OCI-M2 (cell line): ENCODE results near the gene BOK.

Experiments used
- DNase-seq: peaks from one replicate; lab custom pipeline; 2025; ENCODE audit not compliant: unreplicated experiment; lab: John Stamatoyannopoulos, UW

BOK gene

DNA sequence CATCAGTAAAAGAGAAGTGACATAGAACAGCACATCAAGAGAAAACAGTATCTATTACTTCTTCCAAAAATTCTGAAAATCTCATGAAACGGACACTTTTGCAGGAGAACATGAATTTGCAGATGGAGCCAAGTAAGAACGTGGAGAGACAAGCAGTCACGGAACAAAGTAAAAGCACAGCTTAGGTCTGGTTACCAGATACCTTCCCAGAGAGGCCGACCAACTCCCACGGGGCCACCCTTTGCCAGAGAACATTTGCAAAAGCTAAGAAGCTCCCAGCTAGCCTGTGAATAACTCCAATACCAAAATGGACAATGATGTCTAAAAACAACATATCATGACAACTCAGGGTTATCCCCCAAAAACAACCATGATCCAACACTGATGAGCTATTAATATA, 39.5 kb downstream of the BOK start:
- DNase-seq, result no peak

DNA sequence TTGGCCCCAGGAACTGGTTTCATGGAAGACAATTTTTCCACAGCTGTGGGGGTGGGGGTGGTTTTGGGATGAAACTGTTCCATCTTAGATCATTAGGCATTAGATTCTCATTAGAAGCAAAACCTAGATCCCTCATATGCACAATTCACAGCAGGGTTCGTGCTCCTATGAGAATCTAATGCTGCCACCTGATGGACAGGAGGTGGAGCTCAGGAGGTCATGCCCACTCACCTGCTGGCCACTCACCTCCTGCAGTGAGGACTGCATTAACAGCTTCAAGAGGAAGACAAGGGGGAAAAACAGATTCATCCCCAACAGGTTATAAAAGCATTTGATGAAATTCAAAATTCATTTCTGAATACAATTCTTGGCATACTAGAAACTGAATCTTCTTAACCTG, 39.9 kb downstream of the BOK start:
- no peak for DNase-seq

DNA sequence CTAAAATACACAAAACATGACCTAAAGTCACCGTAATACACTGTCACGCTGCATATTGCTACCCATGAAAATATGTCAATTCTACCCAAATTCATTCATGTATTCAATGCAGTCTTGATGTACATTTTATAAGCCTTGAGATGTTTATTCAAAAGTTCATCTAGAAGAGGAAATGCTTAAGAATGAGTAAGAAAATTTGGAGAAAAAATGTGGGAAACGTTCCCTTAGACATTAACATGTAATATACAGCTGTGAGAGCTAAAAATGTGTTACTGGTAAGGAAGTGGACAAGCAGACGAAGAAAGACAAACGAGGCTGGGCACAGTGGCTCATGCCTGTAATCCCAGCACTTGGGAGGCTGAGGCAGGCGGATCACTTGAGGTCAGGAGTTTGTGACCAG, 41.1 kb downstream of the BOK start:
- DNase-seq, result no peak

DNA sequence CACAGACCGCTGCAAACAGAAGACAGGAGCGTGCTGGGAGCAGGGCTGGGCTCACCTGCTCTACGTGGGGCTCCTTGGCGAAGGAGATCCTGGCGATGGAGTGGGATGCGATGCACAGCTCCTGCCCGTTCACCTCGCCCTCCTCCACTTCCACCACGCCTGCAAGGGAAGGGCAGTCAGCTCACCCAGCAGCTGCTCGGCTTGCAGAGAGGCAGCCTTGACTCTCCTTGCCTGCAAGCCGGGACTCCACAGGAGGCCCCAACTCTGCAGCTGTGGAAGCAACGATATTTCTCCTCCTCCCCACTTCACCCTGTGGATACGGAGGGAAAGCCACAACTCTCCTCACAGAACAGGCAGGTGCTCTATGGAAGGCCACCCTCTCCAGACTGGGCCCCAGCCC, 43.3 kb downstream of the BOK start:
- DNase-seq, result no peak

DNA sequence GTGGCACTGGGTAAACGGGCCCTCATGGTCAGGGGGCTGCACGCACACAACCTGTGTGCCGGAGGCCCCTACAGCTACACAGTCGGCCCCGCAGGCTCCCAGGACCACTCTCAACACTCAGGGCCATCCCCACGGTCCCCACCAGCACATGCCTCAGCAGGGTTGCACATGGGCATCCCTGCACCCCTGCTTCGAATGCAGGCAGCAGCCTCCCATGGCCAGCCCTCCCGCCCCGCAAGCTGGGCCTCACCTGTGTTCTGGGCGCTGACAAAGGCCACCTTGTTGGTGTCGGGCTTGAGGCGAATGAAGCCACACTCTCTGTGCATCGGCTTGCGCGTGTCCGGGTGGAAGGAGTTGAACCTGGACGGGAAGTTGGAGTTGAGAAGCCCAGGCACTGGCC, 44.2 kb downstream of the BOK start:
- no peak for DNase-seq

DNA sequence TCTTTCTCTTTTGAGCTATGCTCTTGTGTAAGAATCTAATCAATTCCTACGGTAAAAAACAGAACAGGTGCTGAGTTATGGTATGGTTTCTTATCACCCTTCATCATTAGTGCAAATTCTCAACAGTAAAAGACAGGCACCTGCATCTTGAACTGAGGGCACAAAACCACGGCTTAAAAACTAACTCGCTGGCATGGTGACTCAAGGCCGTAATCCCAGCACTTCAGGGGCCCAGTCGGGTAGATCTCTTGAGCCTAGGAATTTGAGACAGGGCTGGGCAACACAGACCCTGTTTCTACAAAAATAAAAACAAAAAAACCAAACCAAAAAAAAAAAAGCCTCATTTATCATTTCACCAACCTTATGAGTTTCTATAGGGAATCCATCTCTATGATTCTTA, 45.1 kb downstream of the BOK start:
- DNase-seq, result no peak

DNA sequence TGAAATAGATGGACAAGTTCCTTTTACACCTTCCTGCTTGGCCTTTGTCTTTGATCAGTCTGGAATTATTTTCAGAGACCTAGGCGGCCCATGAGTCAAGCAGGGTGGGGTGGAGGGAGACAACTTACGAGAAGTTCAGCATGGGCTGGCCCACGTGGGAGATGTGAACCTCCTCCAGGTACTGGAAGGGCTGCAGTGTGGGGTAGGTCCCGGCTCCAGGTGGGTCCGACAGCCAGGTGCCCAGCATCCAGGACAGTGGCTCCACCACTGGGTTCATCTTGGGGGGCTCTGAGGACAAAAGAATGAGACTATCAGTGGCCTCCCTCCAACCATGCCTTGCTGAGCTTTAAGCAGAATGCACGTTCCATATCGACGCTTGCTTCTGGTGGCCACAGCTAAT, 47.6 kb downstream of the BOK start:
- DNase-seq, result no peak

DNA sequence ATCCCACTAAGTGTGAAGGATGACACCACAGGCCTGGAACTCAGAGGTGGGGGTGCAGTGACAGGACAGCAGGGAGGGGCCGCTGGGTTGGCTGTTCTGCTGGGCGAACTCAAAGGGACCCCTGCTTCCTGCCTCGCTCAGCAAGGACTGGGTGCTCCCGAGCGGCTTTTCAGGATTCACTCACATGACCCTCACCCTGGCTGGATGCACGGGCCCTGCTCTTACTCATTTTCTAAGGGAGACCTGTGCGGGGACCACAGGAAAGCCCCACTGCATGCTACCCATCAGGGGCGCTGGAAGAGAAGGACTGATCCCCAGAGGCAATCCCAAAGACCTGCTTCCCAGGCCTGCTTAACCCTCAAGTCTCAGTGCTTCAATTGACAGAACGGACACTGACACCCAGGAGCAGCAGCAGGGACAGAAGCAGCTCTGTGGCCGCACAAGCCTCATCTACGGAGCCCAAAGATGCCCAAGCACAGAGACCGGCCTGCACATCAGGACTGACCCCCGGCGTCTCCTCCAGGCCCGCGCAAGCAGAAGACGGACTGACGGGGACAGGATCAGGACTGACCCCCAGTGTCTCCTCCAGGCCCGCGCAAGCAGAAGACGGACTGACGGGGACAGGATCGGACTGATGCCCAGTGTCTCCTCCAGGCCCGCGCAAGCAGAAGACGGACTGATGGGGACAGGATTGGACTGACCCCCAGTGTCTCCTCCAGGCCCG, 48.8 kb downstream of the BOK start:
- DNase-seq, result no peak

DNA sequence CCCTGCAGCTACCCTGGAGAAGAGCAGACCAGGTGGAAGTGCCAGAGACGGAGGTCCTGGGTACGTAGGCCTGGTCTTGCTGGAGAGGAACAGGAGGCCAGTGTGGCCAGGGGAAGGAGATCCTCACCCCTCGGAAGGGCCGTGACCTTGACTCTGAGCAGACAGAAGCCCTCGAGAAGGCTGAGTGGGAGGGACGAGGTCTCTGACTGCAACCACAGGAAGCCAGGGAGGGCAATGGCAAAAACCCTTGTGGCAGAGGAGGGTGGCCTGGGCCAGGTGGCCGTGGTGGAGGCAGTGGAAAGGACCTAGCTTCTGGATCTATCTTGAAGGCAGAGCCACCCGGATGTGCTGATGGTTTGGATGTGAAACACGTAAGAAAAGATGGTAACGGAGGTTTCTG, 50.3 kb downstream of the BOK start:
- DNase-seq, result no peak

DNA sequence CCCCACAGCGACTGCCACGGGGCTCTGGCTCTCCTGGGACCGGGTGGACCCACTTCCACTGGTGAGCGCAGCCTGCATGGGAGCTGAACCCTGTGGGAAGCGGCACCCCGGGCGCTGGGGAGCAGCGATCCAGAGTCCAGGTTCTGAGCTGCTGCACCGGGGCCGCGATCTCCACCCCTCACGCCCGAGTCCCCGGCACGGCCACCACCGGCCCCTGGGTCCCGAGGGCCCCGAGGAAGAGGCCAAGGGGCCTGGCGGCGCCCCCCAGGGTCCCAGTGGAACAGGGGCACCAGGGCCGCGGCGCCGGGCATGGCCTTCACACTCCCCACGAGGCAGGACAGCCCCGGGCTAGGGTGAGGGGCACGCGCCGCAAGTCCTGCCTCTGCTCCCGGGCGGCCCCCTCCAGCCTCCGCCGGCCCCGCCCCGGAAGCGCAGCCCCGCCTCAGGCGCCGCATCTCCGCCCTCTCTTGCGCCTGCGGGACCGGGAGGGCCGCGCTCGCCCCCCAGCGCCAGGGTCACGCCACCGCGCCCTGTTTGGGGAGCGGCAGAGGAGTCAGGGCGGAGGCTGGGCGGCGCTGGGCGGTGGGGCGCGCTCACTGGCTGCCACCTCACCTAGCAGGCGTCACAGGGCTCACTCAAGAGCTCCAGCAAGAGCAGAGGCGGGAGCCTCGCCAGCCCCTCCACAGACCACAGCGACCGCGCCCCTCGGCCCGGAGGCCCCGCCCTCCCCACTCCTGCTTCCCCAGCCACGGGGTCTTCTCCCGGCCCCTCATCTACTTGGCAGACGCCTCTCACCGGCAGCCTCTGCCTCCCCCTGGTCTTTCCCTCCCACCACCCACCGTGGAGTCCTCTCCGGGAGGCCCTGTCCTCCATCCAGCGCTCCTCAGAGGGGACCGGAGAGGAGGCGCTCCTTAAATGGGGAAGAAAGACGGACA, 51.6 kb downstream of the BOK start:
- peak; percentile 46 for DNase-seq

DNA sequence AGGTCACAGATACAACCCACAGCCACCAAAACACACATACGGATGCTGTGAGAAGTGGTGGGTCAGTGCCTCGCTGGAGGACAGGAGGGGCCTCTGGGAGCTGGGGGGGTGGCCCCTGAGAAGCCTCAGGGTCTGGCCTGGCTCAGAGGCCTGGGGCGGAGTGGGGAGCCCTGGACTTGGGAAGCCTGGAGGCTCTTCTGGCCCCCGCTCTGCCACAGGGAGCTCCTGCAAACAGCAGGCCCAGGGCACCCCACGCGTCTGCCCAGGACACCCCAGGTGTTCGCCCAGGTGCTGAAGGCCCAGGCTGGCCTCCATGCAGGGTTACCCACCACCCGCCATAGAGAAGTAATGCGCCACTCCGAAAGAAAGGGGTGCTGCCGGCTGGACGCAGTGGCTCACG, 52.5 kb downstream of the BOK start:
- DNase-seq, result no peak

DNA sequence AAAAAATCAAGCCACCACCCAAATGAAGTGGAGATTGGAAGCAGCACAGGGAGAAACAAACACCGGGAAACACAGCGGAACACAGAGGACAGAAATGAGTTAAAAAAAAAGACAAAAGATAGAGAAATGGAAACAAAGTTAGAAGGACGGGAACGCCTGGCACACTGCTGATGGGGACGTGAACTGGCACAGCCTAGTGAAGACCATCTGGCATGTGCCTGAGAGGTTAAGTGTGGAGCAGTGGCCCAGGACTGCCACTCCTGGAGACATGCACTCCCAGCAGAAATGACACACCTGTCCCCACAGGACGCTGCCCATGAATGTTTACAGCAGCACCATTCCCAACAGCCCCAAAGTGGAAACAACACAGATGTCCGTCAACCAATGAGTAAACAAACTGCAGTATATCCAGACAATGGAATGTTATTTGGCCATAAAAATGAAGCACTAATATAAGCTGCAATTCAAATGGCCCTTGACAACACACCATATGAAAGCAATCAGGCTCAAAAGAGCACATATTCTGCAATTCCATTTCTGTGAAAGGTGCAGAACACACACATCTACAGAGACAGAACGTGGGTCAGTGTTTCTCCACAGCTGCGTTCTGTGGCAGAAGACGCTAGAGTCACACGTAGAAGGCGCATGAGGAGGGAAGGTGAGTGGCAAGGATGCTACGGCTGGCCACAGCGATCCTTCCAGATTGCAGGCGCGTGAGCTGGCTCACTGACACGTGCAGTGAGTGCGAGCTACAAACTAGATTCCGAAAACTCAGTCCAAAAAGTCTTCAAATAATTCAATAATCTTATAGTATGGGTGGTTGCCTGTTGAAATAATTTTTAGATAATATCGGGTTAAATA, 53.8 kb downstream of the BOK start:
- DNase-seq, result no peak

DNA sequence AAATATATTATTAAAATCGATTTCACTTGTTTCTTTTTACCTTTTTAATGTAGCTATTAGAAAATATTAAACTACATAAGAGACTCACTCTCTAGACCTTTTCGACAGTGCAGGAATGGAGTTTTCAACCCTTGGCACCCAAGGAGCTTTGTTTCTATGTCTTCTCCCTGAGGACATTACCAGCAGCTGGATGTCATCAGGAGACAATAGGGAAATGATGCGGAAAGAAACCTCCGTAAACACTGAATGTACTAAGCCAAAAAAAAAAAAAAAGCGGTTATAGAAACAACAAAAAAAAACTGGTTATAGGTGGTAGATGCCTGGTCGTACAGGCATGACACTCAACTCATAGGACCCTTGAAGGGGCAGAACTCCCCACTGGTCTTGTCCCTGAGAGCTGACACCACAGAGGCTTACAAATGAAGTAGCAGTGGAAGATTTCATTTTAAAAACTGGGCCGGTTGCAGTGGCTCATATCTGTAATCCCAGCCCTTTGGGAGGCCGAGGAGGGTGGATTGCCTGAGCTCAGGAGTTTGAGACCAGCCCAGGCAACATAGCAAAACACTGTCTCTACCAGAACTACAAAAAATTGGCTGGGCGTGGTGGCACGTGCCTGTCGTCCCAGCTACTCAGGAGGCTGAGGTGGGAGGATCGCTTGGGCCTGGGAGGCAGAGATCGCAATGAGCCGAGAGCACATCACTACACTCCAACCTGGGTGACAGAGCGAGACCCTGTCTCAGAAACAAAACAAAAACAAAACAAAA, 54.7 kb downstream of the BOK start:
- no peak for DNase-seq

DNA sequence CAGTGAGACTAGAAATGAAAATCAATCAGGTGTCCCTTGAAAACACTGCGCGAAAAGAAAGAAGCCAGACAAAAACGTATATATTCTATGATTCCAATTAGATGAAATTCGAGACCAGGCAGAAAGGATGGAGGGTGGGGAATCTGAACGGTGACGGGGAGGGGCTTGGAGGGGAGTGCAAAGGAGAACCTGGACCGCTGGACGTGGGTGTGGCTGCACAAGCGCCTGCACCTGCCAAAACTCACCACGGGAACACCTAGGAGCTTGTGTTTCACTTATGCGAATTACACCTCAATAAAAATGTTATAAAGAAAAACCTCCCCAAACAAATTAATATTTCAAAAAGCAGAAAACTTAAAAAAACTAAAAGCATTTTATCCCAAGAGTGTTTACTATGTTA, 56.5 kb downstream of the BOK start:
- DNase-seq, result no peak

DNA sequence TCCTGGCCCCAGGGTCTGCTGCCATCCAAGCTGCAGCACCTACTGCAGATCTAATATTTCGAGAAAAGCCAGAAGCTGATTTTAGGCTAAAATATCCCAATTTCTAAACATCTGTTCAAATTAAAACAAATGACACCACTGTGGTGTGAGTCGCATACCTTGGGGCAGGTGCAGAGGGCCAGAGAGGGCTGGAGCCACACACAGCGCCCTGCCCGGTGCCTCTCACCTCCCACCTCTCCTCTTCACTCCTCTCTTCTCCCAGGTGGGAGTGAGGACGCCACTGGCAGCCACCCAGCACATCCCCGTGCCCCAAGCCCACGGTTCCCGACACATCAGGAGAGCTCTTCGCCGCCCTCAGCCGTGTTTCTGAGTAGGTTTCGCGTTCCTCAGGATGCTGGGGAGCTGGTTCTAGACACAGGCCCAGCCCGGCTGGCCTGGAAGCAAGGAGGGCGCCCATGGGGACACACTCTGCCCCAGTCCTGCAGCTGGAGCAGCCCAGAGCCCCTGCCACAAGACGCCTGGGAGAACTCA, 57.0 kb downstream of the BOK start:
- no peak for DNase-seq

DNA sequence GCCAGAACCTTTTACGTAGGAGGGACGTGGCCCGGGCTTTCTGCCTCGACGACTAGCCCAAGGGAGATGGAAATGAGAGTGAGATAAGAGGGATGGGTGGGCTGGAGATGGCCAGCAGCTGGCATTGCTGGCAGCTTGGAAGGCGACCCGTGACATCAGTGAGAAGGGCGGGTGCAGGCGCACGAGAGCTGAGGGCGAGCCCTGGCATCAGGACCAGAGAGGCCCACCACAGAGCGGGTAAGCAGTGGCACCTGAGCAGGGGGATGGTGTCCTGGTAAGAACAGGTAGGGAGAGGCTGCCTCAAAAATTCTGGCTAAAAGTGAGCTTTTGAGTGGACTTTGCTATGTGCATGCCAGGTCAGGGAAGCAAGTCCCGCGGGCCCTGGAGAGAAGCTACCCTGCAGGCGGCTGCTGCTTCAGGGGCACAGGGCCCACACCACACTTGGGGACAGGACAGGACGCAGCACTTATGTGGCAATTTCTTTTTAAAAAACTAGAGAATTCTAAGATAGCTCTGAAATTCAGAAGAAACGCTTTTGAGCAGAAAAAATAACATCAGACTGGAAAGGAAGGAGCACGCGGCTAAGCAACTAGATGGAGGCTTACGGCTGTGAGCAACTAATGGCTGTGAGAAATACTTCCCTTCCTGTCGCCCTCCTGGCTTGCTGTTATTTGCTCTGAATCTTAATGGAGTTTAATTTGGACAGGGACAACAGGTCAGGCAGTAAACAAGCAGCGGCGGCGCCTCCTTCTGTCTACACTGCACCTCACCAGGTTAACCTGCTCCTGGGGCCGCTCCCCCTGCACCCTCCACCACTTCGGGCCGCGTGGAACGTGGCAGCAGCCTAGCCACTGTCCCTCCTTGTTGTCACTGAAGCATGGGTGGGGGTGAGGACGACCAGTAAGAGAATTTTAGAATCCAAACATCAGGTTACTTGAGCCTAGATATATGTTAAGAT, 57.9 kb downstream of the BOK start:
- no peak for DNase-seq

DNA sequence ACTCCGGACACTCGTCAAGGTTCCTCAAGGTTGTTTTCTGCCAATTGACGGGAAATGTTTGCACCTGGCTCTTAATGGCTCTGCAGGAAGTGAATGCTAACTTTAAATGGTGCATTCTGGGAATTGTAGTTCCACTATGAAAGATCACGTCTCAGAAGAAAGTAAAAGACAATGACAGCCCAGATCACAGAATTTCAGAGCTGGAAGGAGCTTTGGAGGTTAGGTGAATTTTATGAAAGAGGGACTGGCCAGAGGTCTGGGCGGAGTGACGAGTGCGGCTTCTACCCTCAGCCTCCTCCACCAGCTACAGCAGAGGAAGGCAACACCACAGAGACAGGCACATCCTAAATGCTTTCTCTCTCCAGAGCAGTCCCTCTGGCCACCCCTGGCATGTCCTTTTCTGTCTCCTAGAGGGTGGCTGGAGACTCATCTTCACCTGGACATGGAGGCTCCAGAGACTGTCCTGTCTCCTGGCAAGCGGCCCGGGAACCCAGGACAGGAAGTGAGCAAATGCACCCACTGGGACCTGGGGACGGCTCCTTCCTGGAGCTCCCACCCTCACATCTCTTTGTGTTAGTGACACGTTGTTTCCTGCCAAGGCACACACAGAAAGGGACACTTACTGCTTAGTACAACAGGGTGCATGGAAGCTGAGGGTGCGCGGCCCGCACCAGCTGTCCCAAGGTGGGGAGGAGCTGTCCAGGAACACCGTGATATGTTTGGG, 59.0 kb downstream of the BOK start:
- DNase-seq, result no peak

DNA sequence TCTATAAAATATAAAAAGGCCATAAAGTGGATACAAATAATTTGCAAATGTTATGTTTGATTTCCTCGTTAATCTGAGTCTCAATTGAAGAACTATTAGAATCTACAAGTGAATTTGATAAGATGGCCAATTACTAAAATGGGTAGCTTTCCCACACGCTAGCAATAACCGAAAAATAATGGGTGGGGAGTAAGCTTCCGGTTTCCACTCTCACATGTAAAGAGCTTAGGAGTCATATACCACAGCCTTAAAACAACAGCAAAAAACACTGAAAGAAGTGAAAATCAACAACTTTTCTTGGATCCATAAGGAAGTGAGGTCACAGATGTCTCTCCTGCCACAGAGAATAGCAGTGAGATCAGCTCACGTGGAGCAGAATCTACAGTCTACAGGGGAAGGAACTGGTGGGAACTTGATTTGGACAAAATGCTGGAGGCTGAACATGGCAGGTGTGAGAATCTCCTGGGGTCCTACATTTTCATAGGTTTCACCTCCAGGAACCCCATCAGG, 59.8 kb downstream of the BOK start:
- no peak for DNase-seq

DNA sequence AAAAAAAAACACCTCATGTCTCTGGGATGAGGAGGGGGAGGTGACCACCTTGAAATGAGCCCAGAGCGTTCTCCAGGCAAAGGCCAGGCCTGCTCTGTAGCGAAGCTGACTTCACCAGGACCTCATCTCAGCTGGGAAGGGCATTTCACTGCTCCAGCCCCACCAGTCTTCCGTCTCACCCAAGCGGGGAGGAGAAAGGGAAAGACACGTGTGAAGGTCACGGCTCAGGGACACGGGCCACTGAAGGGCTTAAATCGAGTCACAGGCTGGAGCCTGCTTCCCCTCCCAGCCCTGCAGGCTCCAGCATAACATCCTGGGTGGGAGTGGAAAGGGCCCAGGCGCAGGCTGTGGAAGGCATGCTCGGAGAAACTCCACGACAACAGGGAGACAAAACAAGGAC, 60.3 kb downstream of the BOK start:
- no peak for DNase-seq
